Effector CD8-positive, alpha-beta T cell (primary cell): ENCODE data around the gene S100A2.
"Not testable (repeated sequence)": the region's sequence is repeated elsewhere in the genome, so short reads cannot be mapped to it uniquely, and the experiment has no call there.

Source experiments
- DNase-seq: peaks from one replicate; lab custom pipeline; 2025; lab: John Stamatoyannopoulos, UW

S100A2 gene

GRCh38 chr1:153588482-153588881, 22.8 kb upstream of the S100A2 start:
- DNase-seq, result no peak

GRCh38 chr1:153588033-153588432, 22.4 kb upstream of the S100A2 start:
- not testable (repeated sequence) for DNase-seq

GRCh38 chr1:153587314-153587713, 21.7 kb upstream of the S100A2 start:
- no peak for DNase-seq

- no peak for DNase-seq
Observed at GRCh38 chr1:153586347-153586746, 20.7 kb upstream of the S100A2 start.

- DNase-seq, result no peak
Observed at GRCh38 chr1:153585006-153585405, 19.4 kb upstream of the S100A2 start.

- DNase-seq, result no peak
Observed at GRCh38 chr1:153583976-153584375, 18.3 kb upstream of the S100A2 start.

- DNase-seq, result not testable (repeated sequence)
Observed at GRCh38 chr1:153583514-153583913, 17.9 kb upstream of the S100A2 start.

GRCh38 chr1:153582836-153583235, 17.2 kb upstream of the S100A2 start:
- not testable (repeated sequence) for DNase-seq

GRCh38 chr1:153578936-153579335, 13.3 kb upstream of the S100A2 start:
- no peak for DNase-seq

GRCh38 chr1:153578490-153578889, 12.8 kb upstream of the S100A2 start:
- DNase-seq, result no peak

GRCh38 chr1:153577624-153578051, 12.0 kb upstream of the S100A2 start:
- DNase-seq, result no peak

GRCh38 chr1:153577138-153577537, 11.5 kb upstream of the S100A2 start:
- no peak for DNase-seq

- not testable (repeated sequence) for DNase-seq
Observed at GRCh38 chr1:153575497-153575896, 9.9 kb upstream of the S100A2 start.

GRCh38 chr1:153575081-153575491, 9.4 kb upstream of the S100A2 start:
- not testable (repeated sequence) for DNase-seq

GRCh38 chr1:153573351-153573750, 7.7 kb upstream of the S100A2 start:
- DNase-seq, result no peak

- DNase-seq, result no peak
Observed at GRCh38 chr1:153572569-153573015, 6.9 kb upstream of the S100A2 start.

GRCh38 chr1:153571706-153572105, 6.1 kb upstream of the S100A2 start:
- no peak for DNase-seq

GRCh38 chr1:153570874-153571273, 5.2 kb upstream of the S100A2 start:
- no peak for DNase-seq

- no peak for DNase-seq
Observed at GRCh38 chr1:153569465-153569864, 3.8 kb upstream of the S100A2 start.

- peak; percentile 68 for DNase-seq
Observed at GRCh38 chr1:153568367-153569099, 2.9 kb upstream of the S100A2 start.

GRCh38 chr1:153567621-153568366, 2.1 kb upstream of the S100A2 start:
- no peak for DNase-seq

- DNase-seq, result peak; percentile 7
Observed at GRCh38 chr1:153566414-153567371, 1.0 kb upstream of the S100A2 start.
